ENCODE data around the gene LNPEP.

DNA sequence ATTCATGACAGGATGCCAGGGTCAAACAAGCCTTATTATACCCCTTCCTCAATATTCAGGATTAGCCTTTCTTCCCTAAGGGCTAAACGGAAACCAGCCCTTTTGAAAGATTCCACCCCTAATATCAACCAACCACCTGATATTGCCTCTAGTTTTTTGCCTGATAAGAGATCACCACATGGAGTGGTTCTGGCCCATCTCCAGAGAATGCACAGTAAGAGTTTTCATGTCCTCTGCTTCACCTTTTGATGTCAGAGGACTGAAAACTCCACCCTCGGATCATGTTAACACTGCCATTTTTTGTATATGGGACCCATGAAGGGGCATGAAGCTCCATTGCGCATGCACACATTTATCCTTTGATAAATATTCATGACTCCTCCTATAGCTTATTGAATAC, 5.8 kb upstream of the LNPEP start:
- TF ChIP-seq EZH2 (IDR thresholded peaks at IDR 0.05; ENCODE audit: insufficient read depth, poor library complexity, severe bottlenecking) (no peak), EZH2phosphoT487 (IDR thresholded peaks at IDR 0.05; ENCODE audit: insufficient read depth, low read depth) (no peak)

Data from GM23248 (cell line).